Gastroesophageal sphincter (tissue), 4 donors: ENCODE results near the gene ASIC4. TPM values are rescaled to one million over a fixed set of nuclear protein-coding genes. Genes with fewer than 3 reads are reported as not detected.
A peak's percentile ranks its signal among the peaks of the same experiment; 100 is the strongest.

Experiments
- ATAC-seq: fragments of 150-250 bp; one replicate; pipeline ENCODE4 v1.9.1; 2016; ENCODE audit warnings: mild to moderate bottlenecking, moderate library complexity
- H3K27ac ChIP-seq, 4 donors: fragments of 200-600 bp; sonication (generic) in 3 of 4; 1 replicate in 3 of 4; 2 replicates in 1 of 4; pipeline ENCODE4 v1.5.1; 2016 to 2019
- H3K27me3 ChIP-seq: fragments of 200-600 bp; sonication (generic); one replicate; pipeline ENCODE4 v1.5.1; 2019
- H3K36me3 ChIP-seq, 2 donors: fragments of 200-600 bp; sonication (generic); one replicate each; pipeline ENCODE4 v1.5.1; 2019; ENCODE audit warnings: control low read depth in 1 of 2
- H3K4me1 ChIP-seq, 3 donors: fragments of 200-600 bp; sonication (generic); 1 replicate in 2 of 3; 2 replicates in 1 of 3; pipeline ENCODE4 v1.5.1; 2016 to 2019; ENCODE audit warnings: control low read depth in 2 of 3
- H3K4me3 ChIP-seq, 2 donors: fragments of 200-600 bp; sonication (generic); one replicate each; pipeline ENCODE4 v1.5.1; 2019; ENCODE audit warnings: mild to moderate bottlenecking in 1 of 2, moderate library complexity in 1 of 2
- H3K9me3 ChIP-seq, 3 donors: fragments of 200-600 bp; sonication (generic); one replicate each; pipeline ENCODE4 v1.5.1; 2017 to 2019; ENCODE audit warnings: control low read depth in 2 of 3
- CTCF ChIP-seq, 4 experiments: fragments of 200-600 bp in 2 of 4; fragments of 450-650 bp in 2 of 4; sonication (generic) in 1 of 4; IDR thresholded peaks; one replicate each; pipeline ENCODE4 v1.5.1; 2017 to 2019; ENCODE audit warnings: antibody characterized with exemption in 4 of 4, mild to moderate bottlenecking in 2 of 4, moderate library complexity in 2 of 4
- EP300 ChIP-seq: sonication (generic); formaldehyde crosslinking; IDR thresholded peaks from one replicate; pipeline ENCODE4 v1.6.1; 2017; ENCODE audit warnings: antibody characterized with exemption, mild to moderate bottlenecking
- POLR2A ChIP-seq, 2 donors: fragments of 450-650 bp; IDR thresholded peaks; one replicate each; pipeline ENCODE4 v1.6.1; 2017; ENCODE audit warnings: antibody characterized with exemption in 2 of 2, mild to moderate bottlenecking in 2 of 2, moderate library complexity in 1 of 2
- POLR2AphosphoS5 ChIP-seq: sonication (generic); formaldehyde crosslinking; IDR thresholded peaks from one replicate; pipeline ENCODE4 v1.6.1; 2017; ENCODE audit warnings: antibody characterized with exemption
- WGBS, 2 donors: methylation state at CpG; one replicate each; pipeline ENCODE4 v1.1.5; 2018; ENCODE audit warnings: low coverage in 1 of 2; 5-methylcytosine and 5-hydroxymethylcytosine counted together
- total RNA-seq, 4 donors: library from RNA; depleted of rRNA; stranded (reverse); fragments of >200 nt; gene quantifications; one replicate each; pipeline ENCODE4 v1.1.0, GENCODE V29; 2016

ASIC4 gene
- total RNA-seq, 4 donors from 2014 or later = 0.16 TPM; not detected in 3

GRCh38 chr2:219543596-219544358 is 29.5 kb downstream of the ASIC4 start, which contains the start of the genes CHPF and TMEM198:
TSS of gene CHPF (minus strand) at chr2:219543809. CDS start at chr2:219543538, 271 bp downstream.
TSS of gene TMEM198 (plus strand) at chr2:219544028. CDS start at chr2:219544728, 700 bp downstream.
- Histone ChIP-seq H3K4me1 (peaks cover 0 to 46% (median 14%) of the 10 kb centered on the region in 3 donors), H3K4me3 (peak within 1 kb of the TSS; percentile 59 to 91), H3K27ac (peak within 1 kb of the TSS; percentile 72 to 96 (median 93)), H3K9me3 (no peaks in the 10 kb centered on the region), H3K27me3 (no peaks in the 10 kb centered on the region), H3K36me3 (peaks cover 0 to 41% of the 10 kb centered on the region in 2 donors)
- peak; percentile 38 to 61 for TF ChIP-seq POLR2A (IDR thresholded peaks at IDR 0.05)
- no peak for TF ChIP-seq POLR2AphosphoS5
- WGBS, 2 donors = no CpG with 5 or more reads among the region's 75 CpGs
- peak; percentile 94 for ATAC-seq

GRCh38 chr2:219544567-219544966 is 30.3 kb downstream of the ASIC4 start:
- H3K36me3 ChIP-seq = peaks cover 0 to 40% of the 10 kb centered on the region in 2 donors
- H3K27me3 ChIP-seq = no peaks in the 10 kb centered on the region
- peak overlapping the region in 1 of 2 donors; percentile 91 for H3K4me3 ChIP-seq
- TF ChIP-seq POLR2A (IDR thresholded peaks at IDR 0.05) = no peak
- TF ChIP-seq POLR2AphosphoS5 = no peak
- no peak for TF ChIP-seq EP300
- H3K4me1 ChIP-seq = peaks cover 0 to 44% (median 14%) of the 10 kb centered on the region in 3 donors
- WGBS, 2 donors = 35 to 40% methylated on average over 7 to 9 of the region's 9 CpGs
- no peak for ATAC-seq
- H3K27ac ChIP-seq = peak overlapping the region in 3 of 4 donors; percentile 92 to 96 (median 94)
- no peaks in the 10 kb centered on the region for H3K9me3 ChIP-seq

GRCh38 chr2:219545295-219545942 is 31.1 kb downstream of the ASIC4 start:
- no peaks in the 10 kb centered on the region for H3K9me3 ChIP-seq
- 100% methylated on average over 1 of the region's 3 CpGs for WGBS, 2 donors
- H3K36me3 ChIP-seq = peaks cover 0 to 35% of the 10 kb centered on the region in 2 donors
- TF ChIP-seq POLR2A (IDR thresholded peaks at IDR 0.05) (no peak), EP300 (no peak)
- no peak for ATAC-seq
- no peak overlapping the region for H3K4me3 ChIP-seq
- peaks cover 0 to 44% (median 14%) of the 10 kb centered on the region in 3 donors for H3K4me1 ChIP-seq
- H3K27ac ChIP-seq = no peak overlapping the region
- no peaks in the 10 kb centered on the region for H3K27me3 ChIP-seq

GRCh38 chr2:219545943-219546352 is 31.7 kb downstream of the ASIC4 start:
- peaks cover 0 to 30% of the 10 kb centered on the region in 2 donors for H3K36me3 ChIP-seq
- peaks cover 0 to 47% (median 14%) of the 10 kb centered on the region in 3 donors for H3K4me1 ChIP-seq
- no peak overlapping the region for H3K4me3 ChIP-seq
- no peak overlapping the region for H3K27ac ChIP-seq
- H3K9me3 ChIP-seq = no peaks in the 10 kb centered on the region
- no peak for TF ChIP-seq EP300
- TF ChIP-seq POLR2AphosphoS5 = no peak
- no peak for TF ChIP-seq POLR2A (IDR thresholded peaks at IDR 0.05)
- no peak for TF ChIP-seq CTCF (IDR thresholded peaks at IDR 0.05)
- WGBS, 2 donors = 63 to 73% methylated on average over 4 of the region's 4 CpGs
- H3K27me3 ChIP-seq = no peaks in the 10 kb centered on the region
- ATAC-seq = no peak

GRCh38 chr2:219547621-219548020 is 33.3 kb downstream of the ASIC4 start:
- Histone ChIP-seq H3K36me3 (peaks cover 0 to 27% of the 10 kb centered on the region in 2 donors), H3K4me3 (no peak overlapping the region), H3K27ac (no peak overlapping the region), H3K4me1 (peaks cover 0 to 43% (median 12%) of the 10 kb centered on the region in 3 donors), H3K27me3 (no peaks in the 10 kb centered on the region), H3K9me3 (no peaks in the 10 kb centered on the region)
- no peak for ATAC-seq
- WGBS, 2 donors = no CpG with 5 or more reads among the region's 26 CpGs
- TF ChIP-seq POLR2AphosphoS5 (no peak), POLR2A (IDR thresholded peaks at IDR 0.05) (no peak), EP300 (no peak), CTCF (IDR thresholded peaks at IDR 0.05) (no peak)

- H3K27ac ChIP-seq = no peak overlapping the region
- H3K4me1 ChIP-seq = peaks cover 0 to 43% (median 20%) of the 10 kb centered on the region in 3 donors
- peaks cover 5% of the 10 kb centered on the region for H3K27me3 ChIP-seq
- TF ChIP-seq CTCF (IDR thresholded peaks at IDR 0.05) (no peak), EP300 (no peak), POLR2AphosphoS5 (no peak), POLR2A (IDR thresholded peaks at IDR 0.05) (no peak)
- WGBS, 2 donors = 92% methylated on average over 13 of the region's 18 CpGs; no CpG with 5 or more reads in 1 of the 2 donors
- H3K36me3 ChIP-seq = peaks cover 0 to 27% of the 10 kb centered on the region in 2 donors
- no peak for ATAC-seq
- no peak overlapping the region for H3K4me3 ChIP-seq
- H3K9me3 ChIP-seq = no peaks in the 10 kb centered on the region
Observed at GRCh38 chr2:219548990-219549389, 34.7 kb downstream of the ASIC4 start.
